Pancreas (tissue), 10 donors: ENCODE data around the gene SLC35G4. TPM values are rescaled to one million over a fixed set of nuclear protein-coding genes. Genes with fewer than 3 reads are reported as not detected.

Source experiments
- ATAC-seq, 4 donors: fragments of 200-7000 bp; cut with Tn5 transposase; one replicate each; pipeline versions ENCODE4 v1.8.0 to v1.9.1; 2020; ENCODE audit warnings: mild to moderate bottlenecking in 4 of 4, moderate library complexity in 4 of 4
- DNase-seq, 6 donors: peaks; one replicate each; pipeline ENCODE4 v3.0.0-alpha.2; 2020
- FAIRE-seq: peaks from 2 replicates; lab custom pipeline; 2012; peaks lifted over from hg19 to GRCh38; lab: Jason Lieb, UNC
- H3K27ac ChIP-seq, 4 donors: fragments of 200-600 bp; sonication (generic); 1 replicate in 3 of 4; 2 replicates in 1 of 4; pipeline versions ENCODE4 v1.5.0 to v1.8.0; 2020
- H3K27me3 ChIP-seq, 4 donors: fragments of 200-600 bp; one replicate each; pipeline ENCODE4 v1.8.0; 2021
- H3K36me3 ChIP-seq, 3 donors: fragments of 200-600 bp; sonication (generic) in 1 of 3; one replicate each; pipeline versions ENCODE4 v1.5.0 to v1.8.0; 2020 to 2021
- H3K4me1 ChIP-seq, 3 donors: fragments of 200-600 bp; one replicate each; pipeline ENCODE4 v1.8.0; 2021
- H3K4me3 ChIP-seq, 4 donors: fragments of 200-600 bp; sonication (generic) in 2 of 4; one replicate each; pipeline versions ENCODE4 v1.5.0 to v1.8.0; 2020 to 2021
- H3K9me3 ChIP-seq, 4 donors: fragments of 200-600 bp; one replicate each; pipeline ENCODE4 v1.8.0; 2021
- WGBS, 2 donors: extraction: QIAGEN DNeasy Blood & Tissue Kit; methylation state at CpG; one replicate each; pipeline ENCODE4 v1.1.7; 2013; 5-methylcytosine and 5-hydroxymethylcytosine counted together
- intact Hi-C, 3 donors: fragments of 100-400 bp; cut with DNase I; formaldehyde crosslinking; loops; one replicate each; pipeline versions ENCODE4 v1.11.1 to v1.14.2; 2022
- polyA plus RNA-seq, 2 donors: library from polyadenylated mRNA; stranded (reverse); fragments of 200-250 nt; gene quantifications; one replicate each; pipeline ENCODE4 v1.2.3, GENCODE V29; 2013
- total RNA-seq, 6 donors: library from RNA; stranded (reverse); fragmentation: NEBNext Ultra II Directional in 4 of 6; extraction: Animal tissue kit (Norgen Biotek cat#: 25700) in 4 of 6; gene quantifications; one replicate each; pipeline versions ENCODE4 v1.2.1 to v1.2.4, GENCODE V29; 2021 to 2023
- TF ChIP-seq, protein P1 (sequence below), 4 donors: fragments of 200-600 bp; sonication (generic) in 3 of 4; IDR thresholded peaks; one replicate each; pipeline versions ENCODE4 v1.5.0 to v1.8.0; 2021; ENCODE audit warnings: antibody characterized with exemption in 4 of 4
- donor health status: healthy with polysubstance abuse.
- donor health status: DM: no; HTN: no; CAD: no; lungs with moderate emphysema.
- donor health status: DM: no; HTN: no; CAD: no.
- donor health status: control.
- donor health status: control.
- donor health status: Bipolar disorder and iron deficiency.
- donor health status: DM: yes; HTN: yes; CAD: no.
- donor health status: DM: no; HTN: no; CAD: no.
- donor health status: DM: no; HTN: no; CAD: no.
- donor health status: DM: yes; HTN: yes; CAD: no.

Gene SLC35G4
- total and polyA plus RNA-seq, 8 donors = not detected

DNA sequence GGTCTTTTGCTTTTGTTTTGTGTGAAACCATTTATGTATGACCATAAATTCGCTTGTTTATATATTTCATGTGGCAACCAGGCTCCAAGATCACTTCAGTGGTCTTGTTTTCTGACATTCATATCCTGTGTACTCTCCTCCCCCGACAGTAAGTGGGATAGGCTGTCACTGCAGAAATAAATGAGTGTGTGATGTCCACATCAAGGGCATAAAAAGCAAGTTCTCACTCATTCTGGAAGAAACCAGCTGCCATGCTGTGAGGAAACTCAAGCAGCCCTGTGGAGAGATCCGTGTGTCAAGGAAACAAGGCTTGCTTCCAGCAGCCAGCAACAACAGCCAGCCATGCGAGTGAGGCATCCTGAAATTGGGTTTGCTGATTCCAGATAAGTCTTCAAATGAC, 40.4 kb downstream of the SLC35G4 start:
- no peaks in the 10 kb centered on the region for H3K4me1 ChIP-seq
- H3K9me3 ChIP-seq = no peaks in the 10 kb centered on the region
- no peak for FAIRE-seq
- no peak overlapping the region for H3K4me3 ChIP-seq
- 53 to 58% methylated on average over 4 of the region's 4 CpGs for WGBS, 2 donors
- H3K27me3 ChIP-seq = no peaks in the 10 kb centered on the region
- intact Hi-C loops = no loop called here
- ATAC-seq = no peak
- H3K27ac ChIP-seq = no peak overlapping the region
- no peaks in the 10 kb centered on the region for H3K36me3 ChIP-seq
- DNase-seq = no peak
- TF ChIP-seq, protein P1, sequence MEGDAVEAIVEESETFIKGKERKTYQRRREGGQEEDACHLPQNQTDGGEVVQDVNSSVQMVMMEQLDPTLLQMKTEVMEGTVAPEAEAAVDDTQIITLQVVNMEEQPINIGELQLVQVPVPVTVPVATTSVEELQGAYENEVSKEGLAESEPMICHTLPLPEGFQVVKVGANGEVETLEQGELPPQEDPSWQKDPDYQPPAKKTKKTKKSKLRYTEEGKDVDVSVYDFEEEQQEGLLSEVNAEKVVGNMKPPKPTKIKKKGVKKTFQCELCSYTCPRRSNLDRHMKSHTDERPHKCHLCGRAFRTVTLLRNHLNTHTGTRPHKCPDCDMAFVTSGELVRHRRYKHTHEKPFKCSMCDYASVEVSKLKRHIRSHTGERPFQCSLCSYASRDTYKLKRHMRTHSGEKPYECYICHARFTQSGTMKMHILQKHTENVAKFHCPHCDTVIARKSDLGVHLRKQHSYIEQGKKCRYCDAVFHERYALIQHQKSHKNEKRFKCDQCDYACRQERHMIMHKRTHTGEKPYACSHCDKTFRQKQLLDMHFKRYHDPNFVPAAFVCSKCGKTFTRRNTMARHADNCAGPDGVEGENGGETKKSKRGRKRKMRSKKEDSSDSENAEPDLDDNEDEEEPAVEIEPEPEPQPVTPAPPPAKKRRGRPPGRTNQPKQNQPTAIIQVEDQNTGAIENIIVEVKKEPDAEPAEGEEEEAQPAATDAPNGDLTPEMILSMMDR (IDR thresholded peaks at IDR 0.05) = no peak

DNA sequence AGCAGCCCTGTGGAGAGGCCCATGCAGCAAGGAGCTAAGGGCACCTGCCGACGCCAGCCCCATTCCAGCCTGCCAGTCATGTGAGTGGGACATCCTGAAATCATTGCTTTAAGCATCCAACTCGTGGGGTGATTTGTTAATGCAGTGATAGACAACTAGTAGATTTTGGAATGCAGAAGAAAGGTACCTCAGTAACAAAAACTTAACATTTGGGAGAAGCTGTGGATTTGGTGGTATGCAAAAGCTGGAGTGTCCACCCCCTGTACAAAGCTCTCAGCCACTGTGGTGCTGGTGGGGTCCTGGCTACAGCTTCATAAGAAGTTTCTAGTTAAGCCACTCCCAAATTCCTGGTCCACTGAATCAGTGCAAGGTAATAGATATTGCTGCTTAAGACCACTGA, 42.5 kb downstream of the SLC35G4 start:
- 55 to 58% methylated on average over 3 of the region's 3 CpGs for WGBS, 2 donors
- H3K27me3 ChIP-seq = no peaks in the 10 kb centered on the region
- H3K36me3 ChIP-seq = no peaks in the 10 kb centered on the region
- TF ChIP-seq, protein P1 (IDR thresholded peaks at IDR 0.05) = no peak
- ATAC-seq = no peak
- no peaks in the 10 kb centered on the region for H3K4me1 ChIP-seq
- intact Hi-C loops = no loop called here
- DNase-seq = no peak
- H3K27ac ChIP-seq = no peak overlapping the region
- no peaks in the 10 kb centered on the region for H3K9me3 ChIP-seq
- H3K4me3 ChIP-seq = no peak overlapping the region
- no peak for FAIRE-seq

DNA sequence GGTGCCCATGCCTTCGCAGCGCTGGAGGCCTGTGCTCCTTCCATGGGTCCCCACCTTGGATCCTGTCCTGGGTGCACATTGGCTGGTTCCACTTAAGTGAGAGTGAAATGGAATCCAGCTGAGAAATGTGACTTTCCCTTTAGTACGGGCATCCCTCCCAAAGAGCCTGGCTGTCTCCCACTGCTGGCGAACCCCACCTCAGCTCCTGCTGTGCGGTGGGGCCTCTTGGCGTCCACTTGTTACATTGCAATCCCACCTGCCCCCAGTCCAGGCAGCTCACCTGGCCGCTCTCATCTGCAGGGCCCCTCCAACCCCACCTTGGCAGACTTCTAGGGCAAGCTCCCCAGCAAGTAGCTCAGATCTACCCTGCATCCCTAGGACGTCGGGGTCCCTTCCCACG, 44.1 kb downstream of the SLC35G4 start:
- Histone ChIP-seq H3K27ac (no peak overlapping the region), H3K4me3 (no peak overlapping the region), H3K27me3 (no peaks in the 10 kb centered on the region), H3K36me3 (no peaks in the 10 kb centered on the region), H3K4me1 (no peaks in the 10 kb centered on the region), H3K9me3 (no peaks in the 10 kb centered on the region)
- FAIRE-seq = no peak
- 72 to 77% methylated on average over 10 of the region's 10 CpGs for WGBS, 2 donors
- TF ChIP-seq, protein P1 (IDR thresholded peaks at IDR 0.05) = no peak
- no peak for DNase-seq
- intact Hi-C loops = no loop called here
- ATAC-seq = no peak

DNA sequence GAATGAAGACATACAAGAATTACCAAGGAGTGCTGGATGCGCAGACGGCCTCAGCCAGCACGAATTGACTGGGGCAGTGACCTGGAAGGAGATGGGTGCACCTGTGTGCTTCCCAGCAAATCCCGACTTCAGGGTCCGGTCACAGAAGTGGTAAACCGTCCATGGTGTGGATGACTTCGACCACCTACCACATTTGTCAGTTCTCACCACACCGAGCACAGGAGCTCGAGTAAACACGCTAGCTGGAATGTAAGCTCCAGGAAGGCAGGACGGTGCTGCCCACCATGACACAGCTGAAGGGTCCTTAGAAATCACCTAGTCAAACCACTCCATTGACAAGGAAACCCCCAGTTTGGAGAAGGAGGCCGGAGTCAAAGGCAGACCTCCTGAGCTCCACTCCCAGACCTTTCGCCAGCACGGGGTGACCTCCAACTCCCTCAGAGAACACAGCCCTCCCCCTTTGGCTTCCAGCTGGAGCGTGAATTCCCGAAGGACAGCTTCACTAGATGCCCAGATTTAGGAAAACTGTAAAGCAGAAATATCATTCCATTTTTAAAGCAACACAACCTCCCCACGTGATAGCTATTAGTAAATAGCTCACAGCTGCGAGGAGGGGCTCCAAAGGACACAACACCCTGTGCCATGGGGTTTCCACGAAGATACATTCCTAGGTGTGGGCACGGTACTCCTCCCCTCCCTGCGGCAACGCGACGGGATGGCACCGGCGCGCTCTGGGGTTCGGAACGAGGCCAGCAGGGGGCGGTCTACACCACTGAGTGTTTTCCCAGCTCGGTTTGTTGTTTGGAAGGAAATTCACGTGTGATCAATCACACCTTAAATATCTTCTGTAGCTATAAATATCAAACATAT, 45.6 kb downstream of the SLC35G4 start:
- Histone ChIP-seq H3K36me3 (no peaks in the 10 kb centered on the region), H3K27me3 (no peaks in the 10 kb centered on the region), H3K4me3 (no peak overlapping the region), H3K27ac (no peak overlapping the region), H3K9me3 (no peaks in the 10 kb centered on the region), H3K4me1 (no peaks in the 10 kb centered on the region)
- ATAC-seq (peak; percentile 77 to 95 (median 90)), FAIRE-seq (no peak), DNase-seq (peak in 5 of 6 donors; percentile 23 to 88 (median 60))
- 23% methylated on average over 32 of the region's 32 CpGs for WGBS, 2 donors
- TF ChIP-seq, protein P1 (IDR thresholded peaks at IDR 0.05) = peak; percentile 72 to 87 (median 78)
- intact Hi-C loops = no loop called here

DNA sequence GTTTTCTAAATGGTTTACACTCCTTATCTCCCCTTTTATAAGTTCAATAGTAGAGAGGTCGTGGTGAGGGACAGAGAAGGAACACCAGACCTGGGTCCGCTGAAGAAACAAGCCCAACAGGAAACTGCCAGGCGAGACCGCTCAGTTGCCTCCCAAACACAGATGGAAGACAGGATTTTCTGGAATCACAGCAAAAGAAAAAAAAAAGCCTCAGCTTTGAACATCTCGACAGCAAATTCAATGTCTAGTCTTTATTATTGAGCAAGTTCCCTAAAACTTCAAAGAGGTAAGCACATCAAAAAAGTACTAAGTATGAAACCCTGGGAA, 46.2 kb downstream of the SLC35G4 start:
- Histone ChIP-seq H3K27me3 (no peaks in the 10 kb centered on the region), H3K36me3 (no peaks in the 10 kb centered on the region), H3K4me1 (no peaks in the 10 kb centered on the region), H3K9me3 (no peaks in the 10 kb centered on the region), H3K4me3 (no peak overlapping the region), H3K27ac (no peak overlapping the region)
- ATAC-seq (peak in 3 of 4 donors; percentile 37 to 50 (median 50)), DNase-seq (no peak), FAIRE-seq (no peak)
- 13 to 17% methylated on average over 5 of the region's 5 CpGs for WGBS, 2 donors
- TF ChIP-seq, protein P1 (IDR thresholded peaks at IDR 0.05) = no peak
- intact Hi-C loops = no loop called here
